ENCODE results near the gene SMIM33. TPM values are rescaled to one million over a fixed set of nuclear protein-coding genes. Genes with fewer than 3 reads are reported as not detected.

Gene SMIM33
- total and polyA plus RNA-seq, 2 of the 13 experiments (the other 11 are each of a cell fraction or from before 2014, with no cell fraction given), result not detected

DNA sequence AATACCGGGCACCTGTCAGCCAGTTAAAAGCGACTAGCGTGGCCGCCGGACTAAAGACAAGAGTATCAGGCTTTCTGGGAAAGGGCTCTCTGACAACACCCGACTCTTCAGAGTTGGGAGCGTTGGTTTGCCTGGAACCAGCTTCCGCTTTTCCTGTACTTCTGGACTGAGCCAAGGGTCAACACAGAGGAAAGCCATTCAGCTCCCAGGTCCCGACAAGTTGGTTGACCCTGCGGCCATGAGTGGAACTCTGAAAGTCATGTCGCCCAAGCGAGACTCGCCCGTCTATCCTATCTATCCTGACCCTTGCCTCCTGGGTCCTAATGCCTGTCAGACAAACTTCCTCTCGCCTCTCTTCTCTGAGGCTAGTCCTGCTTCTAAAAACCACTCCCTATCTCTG is 33.1 kb downstream of the SMIM33 start (continued):
- peak; percentile 71 for TF ChIP-seq KAT8 (CRISPR knock-in tag; IDR thresholded peaks at IDR 0.05)
- TF ChIP-seq KMT2B (CRISPR knock-in tag; IDR thresholded peaks at IDR 0.05), result peak; percentile 56; the same call in 1 of the 2 replicates
- TF ChIP-seq, protein P1, sequence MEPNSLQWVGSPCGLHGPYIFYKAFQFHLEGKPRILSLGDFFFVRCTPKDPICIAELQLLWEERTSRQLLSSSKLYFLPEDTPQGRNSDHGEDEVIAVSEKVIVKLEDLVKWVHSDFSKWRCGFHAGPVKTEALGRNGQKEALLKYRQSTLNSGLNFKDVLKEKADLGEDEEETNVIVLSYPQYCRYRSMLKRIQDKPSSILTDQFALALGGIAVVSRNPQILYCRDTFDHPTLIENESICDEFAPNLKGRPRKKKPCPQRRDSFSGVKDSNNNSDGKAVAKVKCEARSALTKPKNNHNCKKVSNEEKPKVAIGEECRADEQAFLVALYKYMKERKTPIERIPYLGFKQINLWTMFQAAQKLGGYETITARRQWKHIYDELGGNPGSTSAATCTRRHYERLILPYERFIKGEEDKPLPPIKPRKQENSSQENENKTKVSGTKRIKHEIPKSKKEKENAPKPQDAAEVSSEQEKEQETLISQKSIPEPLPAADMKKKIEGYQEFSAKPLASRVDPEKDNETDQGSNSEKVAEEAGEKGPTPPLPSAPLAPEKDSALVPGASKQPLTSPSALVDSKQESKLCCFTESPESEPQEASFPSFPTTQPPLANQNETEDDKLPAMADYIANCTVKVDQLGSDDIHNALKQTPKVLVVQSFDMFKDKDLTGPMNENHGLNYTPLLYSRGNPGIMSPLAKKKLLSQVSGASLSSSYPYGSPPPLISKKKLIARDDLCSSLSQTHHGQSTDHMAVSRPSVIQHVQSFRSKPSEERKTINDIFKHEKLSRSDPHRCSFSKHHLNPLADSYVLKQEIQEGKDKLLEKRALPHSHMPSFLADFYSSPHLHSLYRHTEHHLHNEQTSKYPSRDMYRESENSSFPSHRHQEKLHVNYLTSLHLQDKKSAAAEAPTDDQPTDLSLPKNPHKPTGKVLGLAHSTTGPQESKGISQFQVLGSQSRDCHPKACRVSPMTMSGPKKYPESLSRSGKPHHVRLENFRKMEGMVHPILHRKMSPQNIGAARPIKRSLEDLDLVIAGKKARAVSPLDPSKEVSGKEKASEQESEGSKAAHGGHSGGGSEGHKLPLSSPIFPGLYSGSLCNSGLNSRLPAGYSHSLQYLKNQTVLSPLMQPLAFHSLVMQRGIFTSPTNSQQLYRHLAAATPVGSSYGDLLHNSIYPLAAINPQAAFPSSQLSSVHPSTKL (CRISPR knock-in tag; IDR thresholded peaks at IDR 0.05), result peak; percentile 34; the same call in 1 of the 2 replicates
- TF ChIP-seq HOXA3 (CRISPR knock-in tag; IDR thresholded peaks at IDR 0.05), result peak; percentile 87
- TF ChIP-seq HDAC2 (CRISPR knock-in tag; IDR thresholded peaks at IDR 0.05), result peak; percentile 22; the same call in 1 of the 2 replicates
- peak; percentile 57 for TF ChIP-seq IKZF4 (CRISPR knock-in tag; IDR thresholded peaks at IDR 0.05; ENCODE audit: borderline replicate concordance, low read depth, not compliant biosample characterization)
- 0 out of 2 replicates have a peak, but pooled peaks have one; percentile 59 for TF ChIP-seq IRX3 (CRISPR knock-in tag; IDR thresholded peaks at IDR 0.05; ENCODE audit: borderline replicate concordance, low read depth)
- peak; percentile 49 for TF ChIP-seq MED1 (CRISPR knock-in tag; IDR thresholded peaks at IDR 0.05)
- peak; percentile 50; the same call in 1 of the 2 replicates for TF ChIP-seq PPARG (CRISPR knock-in tag; conservative IDR thresholded peaks at IDR 0.05)
- TF ChIP-seq, protein P2, sequence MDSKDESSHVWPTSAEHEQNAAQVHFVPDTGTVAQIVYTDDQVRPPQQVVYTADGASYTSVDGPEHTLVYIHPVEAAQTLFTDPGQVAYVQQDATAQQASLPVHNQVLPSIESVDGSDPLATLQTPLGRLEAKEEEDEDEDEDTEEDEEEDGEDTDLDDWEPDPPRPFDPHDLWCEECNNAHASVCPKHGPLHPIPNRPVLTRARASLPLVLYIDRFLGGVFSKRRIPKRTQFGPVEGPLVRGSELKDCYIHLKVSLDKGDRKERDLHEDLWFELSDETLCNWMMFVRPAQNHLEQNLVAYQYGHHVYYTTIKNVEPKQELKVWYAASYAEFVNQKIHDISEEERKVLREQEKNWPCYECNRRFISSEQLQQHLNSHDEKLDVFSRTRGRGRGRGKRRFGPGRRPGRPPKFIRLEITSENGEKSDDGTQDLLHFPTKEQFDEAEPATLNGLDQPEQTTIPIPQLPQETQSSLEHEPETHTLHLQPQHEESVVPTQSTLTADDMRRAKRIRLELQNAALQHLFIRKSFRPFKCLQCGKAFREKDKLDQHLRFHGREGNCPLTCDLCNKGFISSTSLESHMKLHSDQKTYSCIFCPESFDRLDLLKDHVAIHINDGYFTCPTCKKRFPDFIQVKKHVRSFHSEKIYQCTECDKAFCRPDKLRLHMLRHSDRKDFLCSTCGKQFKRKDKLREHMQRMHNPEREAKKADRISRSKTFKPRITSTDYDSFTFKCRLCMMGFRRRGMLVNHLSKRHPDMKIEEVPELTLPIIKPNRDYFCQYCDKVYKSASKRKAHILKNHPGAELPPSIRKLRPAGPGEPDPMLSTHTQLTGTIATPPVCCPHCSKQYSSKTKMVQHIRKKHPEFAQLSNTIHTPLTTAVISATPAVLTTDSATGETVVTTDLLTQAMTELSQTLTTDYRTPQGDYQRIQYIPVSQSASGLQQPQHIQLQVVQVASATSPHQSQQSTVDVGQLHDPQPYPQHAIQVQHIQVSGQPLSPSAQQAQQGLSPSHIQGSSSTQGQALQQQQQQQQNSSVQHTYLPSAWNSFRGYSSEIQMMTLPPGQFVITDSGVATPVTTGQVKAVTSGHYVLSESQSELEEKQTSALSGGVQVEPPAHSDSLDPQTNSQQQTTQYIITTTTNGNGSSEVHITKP (CRISPR knock-in tag; IDR thresholded peaks at IDR 0.05; ENCODE audit: low read depth), result peak; percentile 82
- peak; percentile 42 to 79; a peak in 3 of 4 replicates for TF ChIP-seq POLR2A (IDR thresholded peaks at IDR 0.05; ENCODE audit: insufficient read depth in 1 of 2, low read depth in 2 of 2, low read length in 2 of 2)
- peak; percentile 21; the same call in 1 of the 2 replicates for TF ChIP-seq KDM5B (CRISPR knock-in tag; IDR thresholded peaks at IDR 0.05; ENCODE audit: borderline replicate concordance)
- TF ChIP-seq, protein P3, sequence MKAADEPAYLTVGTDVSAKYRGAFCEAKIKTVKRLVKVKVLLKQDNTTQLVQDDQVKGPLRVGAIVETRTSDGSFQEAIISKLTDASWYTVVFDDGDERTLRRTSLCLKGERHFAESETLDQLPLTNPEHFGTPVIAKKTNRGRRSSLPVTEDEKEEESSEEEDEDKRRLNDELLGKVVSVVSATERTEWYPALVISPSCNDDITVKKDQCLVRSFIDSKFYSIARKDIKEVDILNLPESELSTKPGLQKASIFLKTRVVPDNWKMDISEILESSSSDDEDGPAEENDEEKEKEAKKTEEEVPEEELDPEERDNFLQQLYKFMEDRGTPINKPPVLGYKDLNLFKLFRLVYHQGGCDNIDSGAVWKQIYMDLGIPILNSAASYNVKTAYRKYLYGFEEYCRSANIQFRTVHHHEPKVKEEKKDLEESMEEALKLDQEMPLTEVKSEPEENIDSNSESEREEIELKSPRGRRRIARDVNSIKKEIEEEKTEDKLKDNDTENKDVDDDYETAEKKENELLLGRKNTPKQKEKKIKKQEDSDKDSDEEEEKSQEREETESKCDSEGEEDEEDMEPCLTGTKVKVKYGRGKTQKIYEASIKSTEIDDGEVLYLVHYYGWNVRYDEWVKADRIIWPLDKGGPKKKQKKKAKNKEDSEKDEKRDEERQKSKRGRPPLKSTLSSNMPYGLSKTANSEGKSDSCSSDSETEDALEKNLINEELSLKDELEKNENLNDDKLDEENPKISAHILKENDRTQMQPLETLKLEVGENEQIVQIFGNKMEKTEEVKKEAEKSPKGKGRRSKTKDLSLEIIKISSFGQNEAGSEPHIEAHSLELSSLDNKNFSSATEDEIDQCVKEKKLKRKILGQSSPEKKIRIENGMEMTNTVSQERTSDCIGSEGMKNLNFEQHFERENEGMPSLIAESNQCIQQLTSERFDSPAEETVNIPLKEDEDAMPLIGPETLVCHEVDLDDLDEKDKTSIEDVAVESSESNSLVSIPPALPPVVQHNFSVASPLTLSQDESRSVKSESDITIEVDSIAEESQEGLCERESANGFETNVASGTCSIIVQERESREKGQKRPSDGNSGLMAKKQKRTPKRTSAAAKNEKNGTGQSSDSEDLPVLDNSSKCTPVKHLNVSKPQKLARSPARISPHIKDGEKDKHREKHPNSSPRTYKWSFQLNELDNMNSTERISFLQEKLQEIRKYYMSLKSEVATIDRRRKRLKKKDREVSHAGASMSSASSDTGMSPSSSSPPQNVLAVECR (CRISPR knock-in tag; IDR thresholded peaks at IDR 0.05; ENCODE audit: borderline replicate concordance), result peak; percentile 33; the same call in 1 of the 2 replicates
- TF ChIP-seq, protein P4, sequence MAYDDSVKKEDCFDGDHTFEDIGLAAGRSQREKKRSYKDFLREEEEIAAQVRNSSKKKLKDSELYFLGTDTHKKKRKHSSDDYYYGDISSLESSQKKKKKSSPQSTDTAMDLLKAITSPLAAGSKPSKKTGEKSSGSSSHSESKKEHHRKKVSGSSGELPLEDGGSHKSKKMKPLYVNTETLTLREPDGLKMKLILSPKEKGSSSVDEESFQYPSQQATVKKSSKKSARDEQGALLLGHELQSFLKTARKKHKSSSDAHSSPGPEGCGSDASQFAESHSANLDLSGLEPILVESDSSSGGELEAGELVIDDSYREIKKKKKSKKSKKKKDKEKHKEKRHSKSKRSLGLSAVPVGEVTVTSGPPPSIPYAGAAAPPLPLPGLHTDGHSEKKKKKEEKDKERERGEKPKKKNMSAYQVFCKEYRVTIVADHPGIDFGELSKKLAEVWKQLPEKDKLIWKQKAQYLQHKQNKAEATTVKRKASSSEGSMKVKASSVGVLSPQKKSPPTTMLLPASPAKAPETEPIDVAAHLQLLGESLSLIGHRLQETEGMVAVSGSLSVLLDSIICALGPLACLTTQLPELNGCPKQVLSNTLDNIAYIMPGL (CRISPR knock-in tag; IDR thresholded peaks at IDR 0.05; ENCODE audit: borderline replicate concordance in 1 of 2, low read depth in 1 of 2), result peak in 1 of 2 experiments; percentile 86; a peak in 3 of 4 replicates
- 0 out of 4 replicates have a peak, but pooled peaks of 1 of the 2 experiments have one; percentile 30 for TF ChIP-seq KLF16 (CRISPR knock-in tag; IDR thresholded peaks at IDR 0.05)

Measured in HepG2 (cell line).